Daoy (cell line): ENCODE results near the gene RHBDL1. TPM values are rescaled to one million over a fixed set of nuclear protein-coding genes. Genes with fewer than 3 reads are reported as not detected.
"Not testable (repeated sequence)": the region's sequence is repeated elsewhere in the genome, so short reads cannot be mapped to it uniquely, and the experiment has no call there.

Experiments used
- DNase-seq: peaks from one replicate; pipeline ENCODE4 v3.0.0-alpha.2; 2015; ENCODE audit warnings: low read depth
- total RNA-seq: library from RNA; depleted of rRNA; stranded (reverse); fragments of >200 nt; shearing (Covaris generic); gene quantifications from 2 replicates; pipeline ENCODE4 v1.2.3, GENCODE V29; 2014

Gene RHBDL1
- total RNA-seq, 1 experiment from 2014 or later: 0.11 TPM

- no peak for DNase-seq
Measured at GRCh38 chr16:684961-685696, 9.7 kb downstream of the RHBDL1 start.

GRCh38 chr16:685967-686366 lies 10.5 kb downstream of the RHBDL1 start:
- DNase-seq: peak; percentile 64

- DNase-seq: no peak
Measured at GRCh38 chr16:686459-687260, 11.2 kb downstream of the RHBDL1 start.

DNA sequence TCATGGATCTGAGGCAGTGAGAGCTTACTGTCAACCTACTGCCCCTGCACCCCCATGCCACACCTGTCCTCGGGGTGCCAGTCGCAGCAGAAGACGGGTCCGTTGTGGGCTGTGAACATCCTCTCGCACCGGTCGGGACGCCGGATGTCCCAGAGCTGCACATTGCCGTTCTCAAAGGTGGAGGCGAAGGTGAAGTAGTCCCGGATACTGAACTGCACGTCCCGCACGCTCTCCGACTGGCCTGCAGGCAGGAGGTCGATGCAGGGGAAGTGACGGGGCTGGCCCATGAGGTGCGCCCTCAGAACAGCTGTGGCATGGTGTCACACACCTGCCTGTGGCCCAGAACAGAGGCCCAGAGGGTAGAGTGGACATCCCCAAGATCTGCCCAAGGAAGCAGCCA lies 12.0 kb downstream of the RHBDL1 start:
- DNase-seq: no peak

DNA sequence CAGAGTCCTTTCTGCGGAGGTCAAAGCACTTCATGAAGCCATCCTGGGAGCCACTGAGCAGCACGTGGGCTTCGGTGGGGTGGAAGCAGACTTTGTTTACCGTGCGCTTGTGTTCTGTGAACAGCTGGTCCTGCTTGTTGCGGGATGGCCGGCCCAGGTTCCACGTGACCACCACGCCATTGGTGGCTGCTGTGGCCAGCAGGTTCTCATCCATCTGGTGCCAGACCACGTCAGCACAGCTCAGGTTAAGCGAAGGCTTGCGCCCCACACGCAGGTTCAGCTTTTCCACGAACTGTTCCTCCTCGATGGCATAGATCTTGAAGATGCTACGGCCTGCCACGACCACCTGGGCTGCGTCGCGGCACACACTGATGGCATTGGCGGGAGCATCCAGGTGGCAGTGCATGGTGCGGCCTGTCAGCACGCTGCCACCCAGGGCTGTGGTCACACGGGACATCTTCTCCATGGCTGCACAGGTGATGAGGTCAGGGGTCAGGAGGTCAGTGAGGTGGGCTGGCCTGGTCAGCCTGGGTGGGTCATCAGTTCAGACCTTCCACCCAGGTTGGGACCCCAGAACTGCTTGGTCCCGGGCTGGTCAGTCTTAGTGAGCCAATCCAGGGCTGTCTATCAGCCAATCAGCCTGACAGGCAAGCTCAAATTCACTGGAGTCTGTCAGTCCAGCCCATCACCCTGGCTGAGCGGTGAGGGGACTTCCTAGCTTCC lies 13.9 kb downstream of the RHBDL1 start:
- DNase-seq: no peak

GRCh38 chr16:691242-691641 lies 15.8 kb downstream of the RHBDL1 start:
- DNase-seq: not testable (repeated sequence)

GRCh38 chr16:692356-693108 lies 17.1 kb downstream of the RHBDL1 start:
- no peak for DNase-seq

DNA sequence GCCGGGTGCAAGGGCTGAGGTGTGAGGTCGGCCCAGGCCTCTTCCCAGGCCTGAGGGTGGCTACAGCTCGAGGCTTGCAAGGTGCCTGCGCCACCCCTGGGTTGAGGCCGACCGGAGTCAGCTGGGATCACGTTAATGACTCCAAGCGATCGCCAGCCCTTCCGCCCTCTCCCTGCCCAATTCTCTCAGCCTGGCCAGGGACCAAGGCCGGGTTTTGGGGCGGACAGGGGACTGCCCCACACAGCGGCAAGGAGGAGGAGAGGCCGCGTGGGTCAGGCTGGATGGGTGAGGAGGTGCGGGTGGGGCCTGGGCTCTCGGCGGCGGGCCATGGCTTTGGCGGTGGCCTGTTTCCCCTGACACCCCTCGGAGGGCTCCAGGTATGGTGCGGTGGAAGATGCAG lies 17.9 kb downstream of the RHBDL1 start:
- DNase-seq: no peak

DNA sequence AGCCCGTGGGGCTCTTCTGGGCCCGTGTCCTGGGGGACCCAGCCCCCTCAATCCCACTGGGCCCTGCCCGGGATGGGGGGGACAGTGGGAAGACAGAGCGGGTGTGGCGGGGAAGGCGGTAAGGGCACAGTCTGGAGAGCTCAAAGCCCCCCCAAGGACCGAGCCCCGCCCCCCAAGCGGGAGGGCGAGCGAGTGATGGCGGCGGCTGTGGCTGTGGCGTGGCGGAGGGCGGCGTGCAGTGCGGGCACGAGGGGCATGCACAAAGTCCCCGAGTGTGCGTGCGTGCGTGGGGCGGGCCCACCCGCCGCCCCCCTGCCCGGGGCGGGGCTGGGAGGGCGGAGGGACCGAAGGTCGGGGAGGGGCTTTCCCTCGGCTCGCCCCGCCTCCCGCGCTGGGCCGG lies 18.3 kb downstream of the RHBDL1 start:
- no peak for DNase-seq

DNA sequence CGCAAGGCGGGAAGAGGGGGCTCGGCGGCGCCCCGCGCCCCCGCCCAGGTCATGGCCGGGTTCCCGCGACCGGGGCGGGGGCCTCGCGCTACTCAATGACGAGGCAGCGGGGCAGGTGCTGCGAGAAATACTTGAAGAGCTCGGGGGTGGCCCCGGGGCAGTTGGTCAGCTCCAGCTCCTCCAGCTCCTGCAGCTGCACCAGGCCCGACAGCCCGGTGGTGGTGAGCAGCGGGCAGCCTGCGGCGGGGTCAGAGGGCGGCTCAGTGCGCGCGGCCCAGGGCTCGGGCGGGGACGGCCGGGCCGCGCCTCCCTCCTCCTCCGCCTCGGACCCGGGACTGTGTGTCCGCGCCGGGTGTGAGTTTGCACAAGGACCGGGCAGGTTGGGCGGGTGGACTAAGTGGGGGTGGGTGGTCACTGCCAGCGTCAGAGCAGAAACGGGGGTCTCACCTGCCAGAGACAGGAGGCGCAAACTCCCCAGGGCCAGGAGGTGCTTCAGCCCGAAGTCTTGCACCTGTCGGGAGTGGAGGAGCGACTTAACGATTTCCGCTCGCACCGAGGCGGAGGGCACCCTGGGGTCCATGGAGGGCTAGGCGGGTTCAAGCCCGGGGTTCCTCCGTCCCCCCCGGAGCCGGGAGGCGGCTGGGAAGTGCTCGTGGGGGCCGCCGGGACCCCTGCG lies 18.9 kb downstream of the RHBDL1 start:
- DNase-seq: no peak

DNA sequence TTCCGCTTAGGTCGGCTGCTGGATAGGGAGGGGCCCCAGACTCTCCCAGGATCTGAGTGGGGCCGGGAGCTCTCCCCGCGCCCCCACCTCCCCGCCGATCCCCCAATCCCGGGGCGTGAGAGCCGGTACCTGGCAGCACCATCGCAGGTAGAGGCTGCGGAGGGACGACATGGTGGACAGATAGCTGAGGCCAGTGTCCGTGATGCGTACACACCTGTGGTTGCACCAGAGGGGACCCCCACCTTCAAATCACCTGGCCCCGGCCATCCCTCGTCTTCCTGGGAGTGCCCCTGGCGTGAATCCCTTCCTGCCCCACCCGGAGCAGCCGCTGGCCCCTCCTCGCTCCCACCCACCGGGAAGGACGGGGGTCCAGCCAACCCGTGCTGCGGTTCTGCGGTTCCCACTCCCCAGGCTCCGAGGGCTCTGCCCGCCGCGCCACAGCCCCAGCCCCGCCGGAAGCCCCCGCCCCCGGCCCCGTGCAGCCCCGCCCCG lies 19.4 kb downstream of the RHBDL1 start:
- no peak for DNase-seq

GRCh38 chr16:695355-696089 lies 20.1 kb downstream of the RHBDL1 start:
- DNase-seq: peak; percentile 57

DNA sequence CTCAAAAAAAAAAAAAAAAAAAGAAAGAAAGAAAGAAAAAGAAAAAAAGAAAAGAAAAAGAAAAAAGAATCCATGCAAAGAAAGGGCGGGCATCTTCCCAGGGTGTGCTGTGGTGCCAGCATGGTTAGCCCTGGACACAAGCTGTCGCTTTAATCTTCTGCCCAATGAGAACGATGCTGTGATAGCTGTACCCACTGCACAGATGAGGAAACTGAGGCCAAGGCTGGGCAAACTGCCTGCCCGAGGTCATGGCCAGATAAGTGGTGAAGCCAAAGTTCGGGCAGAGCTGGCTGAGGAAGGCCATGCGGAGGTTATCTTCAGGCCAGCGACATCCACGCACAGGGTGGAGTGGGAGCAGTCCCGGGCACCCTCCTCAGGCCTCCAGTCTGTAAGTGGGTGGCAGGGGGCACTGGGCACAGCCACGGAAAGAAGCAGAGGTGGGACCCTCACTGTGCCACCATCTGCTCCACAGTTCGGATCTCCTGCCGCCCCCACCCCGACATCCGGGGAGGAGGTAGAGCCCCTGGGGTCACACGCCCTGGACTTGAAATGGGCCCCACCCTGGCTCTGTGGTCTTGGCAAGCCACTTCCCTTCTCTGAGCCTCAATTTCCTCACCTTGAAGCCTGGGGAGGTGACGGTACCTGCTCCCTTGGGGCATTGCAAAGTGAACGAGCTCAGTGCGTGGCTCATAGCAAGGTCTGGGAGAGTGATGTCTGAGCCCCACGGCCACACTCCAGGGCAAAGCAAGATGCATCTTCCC lies 23.6 kb downstream of the RHBDL1 start:
- no peak for DNase-seq

GRCh38 chr16:700684-701584 lies 25.5 kb downstream of the RHBDL1 start:
- DNase-seq: no peak

GRCh38 chr16:702341-702740 lies 26.9 kb downstream of the RHBDL1 start:
- DNase-seq: no peak

- no peak for DNase-seq
Measured at GRCh38 chr16:703406-703805, 27.9 kb downstream of the RHBDL1 start.

DNA sequence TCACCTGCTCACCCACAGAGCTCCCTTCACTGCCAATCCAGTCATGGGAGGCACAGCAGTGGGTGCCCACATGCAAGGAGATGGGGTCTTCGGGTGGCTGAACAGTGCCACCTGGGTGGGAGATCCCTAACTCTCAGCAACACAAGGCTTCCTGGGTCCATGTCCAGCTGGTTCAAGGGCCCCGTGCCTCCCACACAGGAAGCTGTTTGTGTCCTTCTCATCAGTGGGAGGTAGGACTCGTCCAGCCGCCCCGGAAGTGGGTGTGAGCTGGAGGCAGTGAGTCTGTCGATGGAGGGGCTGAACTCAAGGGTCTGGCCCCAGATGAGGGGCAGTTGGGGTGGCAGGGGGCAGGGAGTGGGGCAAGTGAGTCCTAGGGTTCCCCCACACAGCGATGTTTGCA lies 28.6 kb downstream of the RHBDL1 start:
- DNase-seq: no peak

- DNase-seq: no peak
Measured at GRCh38 chr16:704552-705380, 29.3 kb downstream of the RHBDL1 start.
